H1 (cell line): ENCODE data around the gene BTG2. TPM values are rescaled to one million over a fixed set of nuclear protein-coding genes. Genes with fewer than 3 reads are reported as not detected.
A peak's percentile ranks its signal among the peaks of the same experiment; 100 is the strongest.

Experiments used
- CTCF ChIA-PET: fragments of 300-600 bp; sonication (Branson Sonifier 250); formaldehyde crosslinking; loops from one replicate; lab custom pipeline; 2021; ENCODE audit not compliant: partially characterized antibody; lab: Charles Lee
- POLR2A ChIA-PET: fragments of 300-600 bp; sonication (Branson Sonifier 250); formaldehyde crosslinking; loops from one replicate; lab custom pipeline; 2021; ENCODE audit warnings: inconsistent platforms; ENCODE audit not compliant: partially characterized antibody; lab: Charles Lee
- DNase-seq, 2 experiments: peaks; one replicate each; pipeline versions ENCODE4 v3.0.0 to v3.0.0-alpha.2; 2010 to 2022; ENCODE audit warnings: low spot score in 2 of 2, low read depth in 1 of 2, mixed read lengths in 1 of 2
- FAIRE-seq: peaks from 2 replicates; lab custom pipeline; 2011; peaks lifted over from hg19 to GRCh38; lab: Jason Lieb, UNC
- H2AFZ ChIP-seq: 2 replicates; pipeline ENCODE4 v1.8.1; 2012; ENCODE audit warnings: low read length, inconsistent platforms
- H2AK5ac ChIP-seq: 2 replicates; pipeline ENCODE4 v1.6.1; 2013; ENCODE audit warnings: low read depth, low read length
- H2BK120ac ChIP-seq: replicated peaks from 2 replicates; pipeline ENCODE3; 2013; ENCODE audit warnings: low read depth, low read length, inconsistent platforms
- H2BK12ac ChIP-seq: 2 replicates; pipeline ENCODE4 v1.6.1; 2013; ENCODE audit warnings: low read depth, low read length
- H2BK15ac ChIP-seq: 2 replicates; pipeline ENCODE4 v1.6.1; 2013; ENCODE audit warnings: low read length
- H2BK20ac ChIP-seq: 2 replicates; pipeline ENCODE4 v1.6.1; 2013; ENCODE audit warnings: low read length
- H2BK5ac ChIP-seq: 2 replicates; pipeline ENCODE4 v1.6.1; 2013; ENCODE audit warnings: low read depth, low read length
- H3K14ac ChIP-seq: 2 replicates; pipeline ENCODE4 v1.6.1; 2013; ENCODE audit warnings: inconsistent platforms; ENCODE audit not compliant: insufficient read length
- H3K18ac ChIP-seq: 2 replicates; pipeline ENCODE4 v1.6.1; 2013; ENCODE audit warnings: low read length; ENCODE audit errors: extremely low read depth
- H3K23ac ChIP-seq: 2 replicates; pipeline ENCODE4 v1.6.1; 2013; ENCODE audit warnings: inconsistent platforms; ENCODE audit not compliant: insufficient read length
- H3K23me2 ChIP-seq: 2 replicates; pipeline ENCODE4 v1.6.1; 2013; ENCODE audit warnings: low read depth, low read length
- H3K27ac ChIP-seq: 2 replicates; pipeline ENCODE4 v1.6.1; 2011; ENCODE audit warnings: low read depth, low read length, inconsistent platforms
- H3K27me3 ChIP-seq, 4 experiments: replicated peaks in 1 of 4; 1 replicate in 1 of 4; 2 replicates in 3 of 4; pipeline versions ENCODE4 v1.6.1 to v1.8.1; 2011 to 2013; ENCODE audit warnings: low read length in 3 of 4, mild to moderate bottlenecking in 3 of 4, inconsistent platforms in 2 of 4, mixed read lengths in 2 of 4, moderate library complexity in 1 of 4; ENCODE audit not compliant: control insufficient read depth in 3 of 4, insufficient read depth in 3 of 4; ENCODE audit errors: extremely low read depth in 1 of 4
- H3K36me3 ChIP-seq, 4 experiments: 2 replicates each; pipeline versions ENCODE4 v1.6.1 to v1.8.1; 2011 to 2013; ENCODE audit warnings: mild to moderate bottlenecking in 4 of 4, low read length in 3 of 4, moderate library complexity in 2 of 4, control low read depth in 1 of 4, inconsistent platforms in 1 of 4; ENCODE audit not compliant: insufficient read depth in 4 of 4, control insufficient read depth in 2 of 4
- H3K4ac ChIP-seq: replicated peaks from 2 replicates; pipeline ENCODE3; 2013; ENCODE audit warnings: low read length, low read depth, mixed read lengths, inconsistent platforms; ENCODE audit not compliant: insufficient read length
- H3K4me1 ChIP-seq, 4 experiments: replicated peaks in 1 of 4; 1 replicate in 1 of 4; 2 replicates in 3 of 4; pipeline versions ENCODE4 v1.6.1 to v1.8.1; 2011 to 2013; ENCODE audit warnings: low read length in 3 of 4, inconsistent platforms in 2 of 4, mixed read lengths in 1 of 4; ENCODE audit not compliant: insufficient read depth in 4 of 4, control insufficient read depth in 3 of 4
- H3K4me2 ChIP-seq, 2 experiments: 2 replicates each; pipeline versions ENCODE4 v1.6.1 to v1.8.1; 2011 to 2013; ENCODE audit warnings: low read depth in 2 of 2, low read length in 2 of 2, control low read depth in 1 of 2, inconsistent platforms in 1 of 2, mild to moderate bottlenecking in 1 of 2; ENCODE audit not compliant: insufficient read depth in 1 of 2
- H3K4me3 ChIP-seq, 4 experiments: fragments of 200-600, 300-600 bp in 1 of 4; sonication (generic), shearing (Covaris generic), sonication (Bioruptor Twin) in 1 of 4; 2 replicates each; pipeline versions ENCODE4 v1.5.1 to v1.8.1; 2011 to 2016; ENCODE audit warnings: low read length in 4 of 4, low read depth in 3 of 4, control low read depth in 2 of 4, inconsistent platforms in 2 of 4, mild to moderate bottlenecking in 2 of 4, mixed read lengths in 1 of 4, moderate library complexity in 1 of 4; ENCODE audit not compliant: insufficient read depth in 2 of 4; ENCODE audit errors: extremely low read depth in 1 of 4
- H3K56ac ChIP-seq: replicated peaks from 2 replicates; pipeline ENCODE3; 2013; ENCODE audit warnings: low read depth, mild to moderate bottlenecking, mixed read lengths, low read length, inconsistent platforms; ENCODE audit not compliant: insufficient read length
- H3K79me1 ChIP-seq: 2 replicates; pipeline ENCODE4 v1.6.1; 2013; ENCODE audit warnings: low read depth, low read length, control low read depth
- H3K79me2 ChIP-seq, 2 experiments: 2 replicates each; pipeline versions ENCODE4 v1.6.1 to v1.8.1; 2012 to 2013; ENCODE audit warnings: low read length in 2 of 2, mild to moderate bottlenecking in 2 of 2, inconsistent platforms in 1 of 2; ENCODE audit not compliant: insufficient read depth in 2 of 2, control insufficient read depth in 1 of 2
- H3K9ac ChIP-seq, 4 experiments: replicated peaks in 1 of 4; 1 replicate in 1 of 4; 2 replicates in 3 of 4; pipeline versions ENCODE4 v1.6.1 to v1.8.1; 2011 to 2013; ENCODE audit warnings: low read depth in 3 of 4, low read length in 3 of 4, control low read depth in 2 of 4, mild to moderate bottlenecking in 2 of 4, moderate library complexity in 2 of 4, inconsistent platforms in 1 of 4; ENCODE audit errors: extremely low read depth in 1 of 4
- H3K9me3 ChIP-seq, 2 experiments: 2 replicates each; pipeline versions ENCODE4 v1.6.1 to v1.8.1; 2012 to 2013; ENCODE audit warnings: mild to moderate bottlenecking in 2 of 2, moderate library complexity in 2 of 2, control low read depth in 1 of 2, inconsistent platforms in 1 of 2, low read depth in 1 of 2, low read length in 1 of 2, mixed read lengths in 1 of 2; ENCODE audit not compliant: insufficient read depth in 2 of 2
- H4K20me1 ChIP-seq, 2 experiments: replicated peaks in 1 of 2; 2 replicates each; pipeline versions ENCODE3 to v1.8.1; 2011 to 2013; ENCODE audit warnings: inconsistent platforms in 2 of 2, low read length in 2 of 2, mild to moderate bottlenecking in 1 of 2; ENCODE audit not compliant: insufficient read depth in 2 of 2, control insufficient read depth in 1 of 2
- H4K5ac ChIP-seq: 2 replicates; pipeline ENCODE4 v1.6.1; 2013; ENCODE audit warnings: low read length, low read depth, mixed read lengths, inconsistent platforms; ENCODE audit not compliant: insufficient read length
- H4K8ac ChIP-seq: 2 replicates; pipeline ENCODE4 v1.8.0; 2013; ENCODE audit warnings: mild to moderate bottlenecking, moderate library complexity, low read length, inconsistent platforms; ENCODE audit not compliant: insufficient read depth; ENCODE audit errors: extremely low read depth
- H4K91ac ChIP-seq: replicated peaks from 2 replicates; pipeline ENCODE3; 2013; ENCODE audit warnings: low read length, mixed read lengths, inconsistent platforms; ENCODE audit not compliant: insufficient read length
- CHD1 ChIP-seq: IDR thresholded peaks from 2 replicates; pipeline ENCODE4 v1.6.1; 2012; ENCODE audit warnings: low read depth, low read length, improper control_type of control experiment
- CTBP2 ChIP-seq: IDR thresholded peaks from 2 replicates; pipeline ENCODE4 v1.7.0; 2011; ENCODE audit warnings: borderline replicate concordance, mild to moderate bottlenecking, moderate library complexity, mixed read lengths, low read length; ENCODE audit not compliant: insufficient read depth, insufficient read length
- CTCF ChIP-seq, 3 experiments: IDR thresholded peaks; 1 replicate in 2 of 3; 2 replicates in 1 of 3; pipeline versions ENCODE4 v1.5.1 to v1.6.1; 2011; ENCODE audit warnings: low read length in 3 of 3, mild to moderate bottlenecking in 3 of 3, inconsistent platforms in 2 of 3, low read depth in 1 of 3, moderate library complexity in 1 of 3; ENCODE audit not compliant: insufficient read depth in 1 of 3; ENCODE audit errors: control extremely low read depth in 1 of 3
- KDM5A ChIP-seq: fragments of 200-600 bp; IDR thresholded peaks from 2 replicates; pipeline ENCODE4 v1.7.1; 2012; ENCODE audit warnings: mild to moderate bottlenecking, low read length, inconsistent platforms, mixed read lengths
- MAX ChIP-seq: IDR thresholded peaks from 2 replicates; pipeline ENCODE4 v1.6.1; 2012; ENCODE audit warnings: inconsistent platforms
- RAD21 ChIP-seq, 2 experiments: IDR thresholded peaks in 1 of 2; conservative IDR thresholded peaks in 1 of 2; 2 replicates each; pipeline ENCODE4 v1.6.1; 2011; ENCODE audit warnings: low read depth in 2 of 2, low read length in 2 of 2, improper control_type of control experiment in 1 of 2, inconsistent platforms in 1 of 2, mild to moderate bottlenecking in 1 of 2, moderate library complexity in 1 of 2
- SUZ12 ChIP-seq: fragments of 200-600 bp; sonication (generic); IDR thresholded peaks from 2 replicates; pipeline ENCODE4 v1.6.1; 2012; ENCODE audit warnings: mild to moderate bottlenecking, inconsistent platforms, low read length, moderate library complexity, mixed read lengths
- WGBS, 2 experiments: shearing (Covaris generic) in 1 of 2; methylation state at CpG; one replicate each; pipeline versions ENCODE4 v1.1.6 to v1.1.7; 2013 to 2015; ENCODE audit warnings: low lambda C conversion rate in 2 of 2, mixed read lengths in 2 of 2, inconsistent platforms in 1 of 2, low coverage in 1 of 2, missing lambda C conversion rate in 1 of 2; ENCODE audit not compliant: insufficient replicate concordance in 2 of 2, insufficient coverage in 1 of 2, insufficient read length in 1 of 2; ENCODE audit errors: extremely low coverage in 1 of 2, missing lambda C conversion rate in 1 of 2; 5-methylcytosine and 5-hydroxymethylcytosine counted together
- polyA plus RNA-seq, 7 experiments: library from polyadenylated mRNA; depleted of rRNA in 3 of 7; stranded (reverse) in 5 of 7; unstranded in 2 of 7; fragments of >200 nt in 5 of 7; fragments of 200-250 nt in 2 of 7; gene quantifications; 1 replicate in 5 of 7; 2 replicates in 1 of 7; 4 replicates in 1 of 7; pipeline versions ENCODE4 v1.2.1 to v1.2.3, GENCODE V29; 2011 to 2013; ENCODE audit warnings: missing spikeins in 2 of 7, mixed read lengths in 2 of 7
- total RNA-seq: library from RNA; stranded (reverse); fragmentation: NEBNext Ultra II Directional; extraction: Animal tissue kit (Norgen Biotek cat#: 25700); gene quantifications from 2 replicates; pipeline ENCODE4 v1.2.1, GENCODE V29; 2021

The BTG2 gene
- total and polyA plus RNA-seq, 2 of the 8 experiments (the other 6 are each of a cell fraction or from before 2014, with no cell fraction given), result 4.8 to 11.0 TPM

- Histone ChIP-seq H3K27ac (no peak overlapping the region), H3K79me2 (no peaks in the 10 kb centered on the region), H3K23me2 (no peaks in the 10 kb centered on the region; the same call in 1 of the 2 replicates), H3K14ac (no peak overlapping the region), H2BK12ac (peak overlapping the region; percentile 6; the same call in 1 of the 2 replicates), H3K4ac (no peak overlapping the region), H3K79me1 (no peaks in the 10 kb centered on the region), H2BK120ac (no peak overlapping the region), H4K5ac (no peak overlapping the region), H4K20me1 (no peaks in the 10 kb centered on the region), H2BK5ac (no peak overlapping the region), H3K4me2 (no peak overlapping the region), H2AFZ (no peak overlapping the region), H3K56ac (no peak overlapping the region), H4K91ac (no peak overlapping the region), H3K4me3 (no peak overlapping the region), H3K9me3 (no peaks in the 10 kb centered on the region), H3K4me1 (peaks cover 15 to 32% (median 21%) of the 10 kb centered on the region in 4 experiments), H3K9ac (no peak overlapping the region), H4K8ac (0 out of 2 replicates have a peak overlapping the region, but pooled peaks have one; percentile 17), H3K18ac (no peak overlapping the region), H2BK20ac (peak overlapping the region; percentile 57; the same call in 1 of the 2 replicates), H3K23ac (no peak overlapping the region), H3K36me3 (no peaks in the 10 kb centered on the region), H2AK5ac (no peak overlapping the region; the same call in 1 of the 2 replicates), H3K27me3 (peaks cover 0 to 12% (median 10%) of the 10 kb centered on the region in 4 experiments; a peak in 4 of 7 replicates), H2BK15ac (peak overlapping the region; percentile 72; the same call in 1 of the 2 replicates)
- FAIRE-seq, result no peak
- DNase-seq, result no peak
- 78% methylated on average over 9 of the region's 9 CpGs; no CpG with 5 or more reads in 1 of the 2 experiments for WGBS, 2 experiments
- POLR2A ChIA-PET, result interaction anchor here (0.6 to 2.0 kb wide), 3 partner anchors 21 to 39 kb away, joined by 3 to 10 read pairs (median 3); no protein-coding TSS in a partner anchor
- CTCF ChIA-PET, result interaction anchor here (0.6 to 39.0 kb wide), 15 partner anchors 8 to 250 kb away, joined by 3 to 785 read pairs (median 4); partner anchors contain the start of gene BTG2
- 0 out of 2 replicates have a peak, but pooled peaks have one; percentile 2 for TF ChIP-seq SUZ12
- peak in 1 of 3 experiments; percentile 2; a peak in 1 of 4 replicates for TF ChIP-seq CTCF (IDR thresholded peaks at IDR 0.05; ENCODE audit: control extremely low read depth in 1 of 3, insufficient read depth in 1 of 3, low read depth in 1 of 3, low read length in 3 of 3)
- TF ChIP-seq KDM5A, result no peak
- 0 out of 4 replicates have a peak, but pooled peaks of 1 of the 2 experiments have one; percentile 7 for TF ChIP-seq RAD21 (IDR thresholded peaks at IDR 0.05 in 1 of 2, conservative IDR thresholded peaks at IDR 0.05 in 1 of 2; ENCODE audit: low read depth in 2 of 2, low read length in 2 of 2)
- TF ChIP-seq MAX, result no peak
- TF ChIP-seq CTBP2, result no peak
- TF ChIP-seq CHD1, result no peak
Observed at GRCh38 chr1:203286161-203286984, 18.9 kb upstream of the BTG2 start.
